B cell (primary cell): ENCODE data around the gene MYCBP.
"Not testable (repeated sequence)": the region's sequence is repeated elsewhere in the genome, so short reads cannot be mapped to it uniquely, and the experiment has no call there.

Experiments used
- EZH2 ChIP-seq: IDR thresholded peaks from 2 replicates; pipeline ENCODE4 v1.6.1; 2012; ENCODE audit warnings: borderline replicate concordance, low read depth, mild to moderate bottlenecking, moderate library complexity, low read length; ENCODE audit not compliant: insufficient read depth, poor library complexity, severe bottlenecking
- TF ChIP-seq, protein P1 (sequence below): fragments of 200-600 bp; IDR thresholded peaks from one replicate; pipeline ENCODE4 v1.8.0; 2022; ENCODE audit warnings: antibody characterized with exemption, mild to moderate bottlenecking

- TF ChIP-seq, protein P1, sequence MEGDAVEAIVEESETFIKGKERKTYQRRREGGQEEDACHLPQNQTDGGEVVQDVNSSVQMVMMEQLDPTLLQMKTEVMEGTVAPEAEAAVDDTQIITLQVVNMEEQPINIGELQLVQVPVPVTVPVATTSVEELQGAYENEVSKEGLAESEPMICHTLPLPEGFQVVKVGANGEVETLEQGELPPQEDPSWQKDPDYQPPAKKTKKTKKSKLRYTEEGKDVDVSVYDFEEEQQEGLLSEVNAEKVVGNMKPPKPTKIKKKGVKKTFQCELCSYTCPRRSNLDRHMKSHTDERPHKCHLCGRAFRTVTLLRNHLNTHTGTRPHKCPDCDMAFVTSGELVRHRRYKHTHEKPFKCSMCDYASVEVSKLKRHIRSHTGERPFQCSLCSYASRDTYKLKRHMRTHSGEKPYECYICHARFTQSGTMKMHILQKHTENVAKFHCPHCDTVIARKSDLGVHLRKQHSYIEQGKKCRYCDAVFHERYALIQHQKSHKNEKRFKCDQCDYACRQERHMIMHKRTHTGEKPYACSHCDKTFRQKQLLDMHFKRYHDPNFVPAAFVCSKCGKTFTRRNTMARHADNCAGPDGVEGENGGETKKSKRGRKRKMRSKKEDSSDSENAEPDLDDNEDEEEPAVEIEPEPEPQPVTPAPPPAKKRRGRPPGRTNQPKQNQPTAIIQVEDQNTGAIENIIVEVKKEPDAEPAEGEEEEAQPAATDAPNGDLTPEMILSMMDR, result not testable (repeated sequence)
- not testable (repeated sequence) for TF ChIP-seq EZH2
Measured at GRCh38 chr1:38836316-38836715, 36.8 kb downstream of the MYCBP start.
